HepG2 (cell line): Measurements from ENCODE around the gene RIT2. TPM values are rescaled to one million over a fixed set of nuclear protein-coding genes. Genes with fewer than 3 reads are reported as not detected.

Experiments used
- ATAC-seq: fragments of 200-7000 bp; cut with Tn5 transposase; 3 replicates; pipeline ENCODE4 v1.9.1; 2020; ENCODE audit warnings: mild to moderate bottlenecking, moderate library complexity
- BruUV-seq: library from RNA; stranded (reverse); fragments of 400-500 nt; replicated peaks from 2 replicates; lab custom pipeline; 2021; lab: Mats Ljungman, UMichigan
- CTCF ChIA-PET: fragments of 300-600 bp; formaldehyde crosslinking; extraction: SDS; loops from one replicate; lab custom pipeline; 2021; ENCODE audit warnings: low total read pairs, inconsistent platforms, low intra/inter-chr PET ratio; lab: Yijun Ruan, JAX
- POLR2A ChIA-PET: fragments of 350-600 bp; sonication (Branson Sonifier 250); formaldehyde crosslinking; loops from one replicate; lab custom pipeline; 2020; ENCODE audit warnings: antibody characterized with exemption, inconsistent platforms; lab: Yijun Ruan, JAX
- DNase-seq: peaks from one replicate; pipeline ENCODE4 v3.0.0-alpha.2; 2015; ENCODE audit warnings: low spot score
- FAIRE-seq: peaks from 3 replicates; lab custom pipeline; 2011; peaks lifted over from hg19 to GRCh38; lab: Jason Lieb, UNC
- H2AFZ ChIP-seq: one replicate; pipeline ENCODE4 v1.6.1; 2011; ENCODE audit warnings: low read length, inconsistent platforms
- H3K27ac ChIP-seq: fragments of 300-600 bp; 3 replicates; pipeline ENCODE4 v1.8.0; 2011; ENCODE audit warnings: mixed run types, mild to moderate bottlenecking, mixed read lengths, low read length, inconsistent platforms; ENCODE audit not compliant: insufficient read depth; ENCODE audit errors: extremely low read length
- H3K27me3 ChIP-seq, 2 experiments: fragments of 200-600 bp in 1 of 2; 2 replicates in 1 of 2; 3 replicates in 1 of 2; pipeline versions ENCODE4 v1.6.0 to v1.8.0; 2011; ENCODE audit warnings: low read length in 2 of 2, mild to moderate bottlenecking in 2 of 2, moderate library complexity in 2 of 2, inconsistent platforms in 1 of 2; ENCODE audit not compliant: insufficient read depth in 2 of 2, control insufficient read depth in 1 of 2
- H3K36me3 ChIP-seq, 2 experiments: fragments of 200-600 bp in 1 of 2; replicated peaks in 1 of 2; 2 replicates in 1 of 2; 3 replicates in 1 of 2; pipeline versions ENCODE4 v1.5.1 to v1.8.0; 2011; ENCODE audit warnings: low read length in 2 of 2, inconsistent platforms in 1 of 2; ENCODE audit not compliant: insufficient read depth in 2 of 2, control insufficient read depth in 1 of 2
- H3K4me1 ChIP-seq: 2 replicates; pipeline ENCODE4 v1.5.1; 2012; ENCODE audit warnings: low read length, inconsistent platforms; ENCODE audit not compliant: insufficient read depth
- H3K4me2 ChIP-seq: 2 replicates; pipeline ENCODE4 v1.6.0; 2011; ENCODE audit warnings: low read depth, low read length, inconsistent platforms
- H3K4me3 ChIP-seq, 3 experiments: fragments of 200-600 bp in 1 of 3; sonication (generic), shearing (Covaris generic) in 1 of 3; replicated peaks in 1 of 3; 2 replicates each; pipeline ENCODE4 v1.5.1; 2011 to 2016; ENCODE audit warnings: low read length in 3 of 3, inconsistent platforms in 2 of 3, low read depth in 2 of 3, mild to moderate bottlenecking in 2 of 3, control low read depth in 1 of 3, mixed read lengths in 1 of 3; ENCODE audit not compliant: insufficient read depth in 1 of 3
- H3K79me2 ChIP-seq: one replicate; pipeline ENCODE4 v1.6.1; 2011; ENCODE audit warnings: low read length, inconsistent platforms; ENCODE audit not compliant: insufficient read depth
- H3K9ac ChIP-seq: 2 replicates; pipeline ENCODE4 v1.6.0; 2011; ENCODE audit warnings: mild to moderate bottlenecking, low read depth, low read length, inconsistent platforms; ENCODE audit not compliant: insufficient read depth
- H3K9me3 ChIP-seq: 2 replicates; pipeline ENCODE4 v1.5.1; 2012; ENCODE audit warnings: mild to moderate bottlenecking, low read length
- H4K20me1 ChIP-seq: 2 replicates; pipeline ENCODE4 v1.6.0; 2011; ENCODE audit warnings: inconsistent platforms, mild to moderate bottlenecking, low read length, moderate library complexity; ENCODE audit not compliant: insufficient read depth
- ATM ChIP-seq: fragments of 450-650 bp; IDR thresholded peaks from 2 replicates; pipeline ENCODE4 v1.7.1; 2017; ENCODE audit warnings: mild to moderate bottlenecking, borderline replicate concordance
- KAT8 ChIP-seq: IDR thresholded peaks from 2 replicates; pipeline ENCODE4 v1.6.1; 2016; ENCODE audit warnings: missing genetic modification reagents, missing compliant biosample characterization
- MAFG ChIP-seq: sonication (generic); formaldehyde crosslinking; IDR thresholded peaks from 2 replicates; pipeline ENCODE4 v1.5.1; 2020; ENCODE audit warnings: mild to moderate bottlenecking, missing genetic modification reagents
- MAFK ChIP-seq, 2 experiments: IDR thresholded peaks in 1 of 2; conservative IDR thresholded peaks in 1 of 2; 2 replicates each; pipeline ENCODE4 v1.6.1; 2011; ENCODE audit warnings: improper control_type of control experiment in 2 of 2, low read length in 2 of 2
- NBN ChIP-seq: fragments of 450-650 bp; conservative IDR thresholded peaks from 2 replicates; pipeline ENCODE4 v1.6.1; 2017
- NCOA5 ChIP-seq: sonication (generic); formaldehyde crosslinking; IDR thresholded peaks from 2 replicates; pipeline ENCODE4 v1.4.0; 2020; ENCODE audit warnings: missing genetic modification reagents
- ZEB1 ChIP-seq: IDR thresholded peaks from 2 replicates; pipeline ENCODE4 v1.6.1; 2012; ENCODE audit warnings: mild to moderate bottlenecking, low read depth, inconsistent platforms; ENCODE audit not compliant: insufficient replicate concordance
- WGBS: methylation state at CpG from one replicate; pipeline ENCODE4 v1.1.6; 2017; ENCODE audit warnings: low lambda C conversion rate; 5-methylcytosine and 5-hydroxymethylcytosine counted together
- in situ Hi-C: cut with HindIII; loops from 2 replicates; pipeline ENCODE4 v1.10.0; 2017; ENCODE audit warnings: low pct_unique_long_range_greater_than_20kb; ENCODE audit not compliant: extremely low pct_ligation_motif_present
- intact Hi-C: fragments of 100-400 bp; cut with micrococcal nuclease; formaldehyde crosslinking; loops from one replicate; pipeline ENCODE4 v1.10.0; 2022; ENCODE audit not compliant: unreplicated experiment
- polyA plus RNA-seq, 8 experiments: library from polyadenylated mRNA; depleted of rRNA in 3 of 8; stranded (reverse) in 7 of 8; unstranded in 1 of 8; fragments of >200 nt; fragmentation: Illumina TruSeq in 4 of 8; extraction: Trizol in 4 of 8; gene quantifications; 2 replicates each; pipeline versions ENCODE4 v1.2.1 to v1.2.3, GENCODE V29; 2011 to 2016; ENCODE audit warnings: low read depth in 4 of 8, missing spikeins in 1 of 8, mixed read lengths in 1 of 8; ENCODE audit not compliant: insufficient read depth in 1 of 8
- total RNA-seq, 5 experiments: library from RNA; depleted of rRNA; stranded (reverse); fragments of >200 nt; fragmentation: Illumina TruSeq; extraction: Trizol; gene quantifications; 2 replicates each; pipeline ENCODE4 v1.2.3, GENCODE V29; 2016; ENCODE audit warnings: low read depth in 1 of 5
- TF ChIP-seq, protein P1 (sequence below): sonication (generic); formaldehyde crosslinking; IDR thresholded peaks from 2 replicates; pipeline ENCODE4 v1.4.0; 2020; ENCODE audit warnings: mild to moderate bottlenecking, low read depth, missing genetic modification reagents

Gene RIT2
- total and polyA plus RNA-seq, 2 of the 13 experiments (the other 11 are each of a cell fraction or from before 2014, with no cell fraction given), result not detected

DNA sequence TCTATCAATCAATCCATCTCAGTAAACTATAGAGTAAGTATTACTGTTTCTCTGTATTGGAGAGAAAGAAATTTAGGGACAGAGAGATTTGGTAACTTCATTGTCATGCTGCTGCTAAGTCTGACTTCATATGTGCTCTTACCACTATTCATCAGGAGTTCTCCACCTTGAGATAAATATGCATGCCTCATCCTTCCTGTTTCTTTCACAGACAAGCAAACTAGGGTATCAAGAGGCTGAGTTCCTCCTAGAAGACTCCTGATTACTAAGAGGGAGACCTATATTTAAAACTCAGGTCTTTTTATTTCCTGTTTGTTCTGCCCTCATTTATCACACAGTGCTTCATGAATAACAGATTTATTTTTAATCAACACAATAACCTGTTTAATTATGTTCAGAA lies 34.1 kb downstream of the RIT2 start (continued):
- TF ChIP-seq KAT8, result no peak
- no peak for TF ChIP-seq ZEB1
- TF ChIP-seq, all 625 proteins: peak for 0

DNA sequence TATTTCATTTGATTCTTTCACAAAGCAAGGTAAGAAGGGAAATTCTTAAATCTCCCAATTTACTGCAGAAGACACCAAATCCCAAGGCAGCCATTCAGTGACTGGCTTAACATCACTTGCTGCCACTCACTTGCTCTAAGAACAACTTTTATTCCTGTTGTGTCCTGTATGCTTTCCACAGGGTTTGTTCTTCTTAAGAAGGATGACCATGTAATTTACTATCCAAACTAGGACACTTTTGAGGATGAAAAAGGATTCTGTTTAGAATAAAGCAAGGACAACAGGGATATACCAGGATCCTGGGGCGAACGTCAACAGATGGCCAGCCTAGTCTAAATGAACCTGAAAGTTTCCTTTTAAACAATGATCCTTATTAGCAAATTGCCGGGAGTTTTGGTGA lies 34.8 kb downstream of the RIT2 start:
- FAIRE-seq (no peak), DNase-seq (no peak), ATAC-seq (no peak)
- H3K27me3 ChIP-seq, result no peaks in the 10 kb centered on the region
- H3K79me2 ChIP-seq, result no peaks in the 10 kb centered on the region
- no peak overlapping the region for H2AFZ ChIP-seq
- H3K4me2 ChIP-seq, result no peak overlapping the region
- no TSS peak for BruUV-seq
- H3K4me1 ChIP-seq, result no peaks in the 10 kb centered on the region
- TF ChIP-seq NCOA5 (CRISPR knock-in tag) (no peak), NBN (no peak), MAFG (CRISPR knock-in tag) (no peak), ATM (no peak)
- in situ Hi-C loops (no loop called here), intact Hi-C loops (no loop called here)
- H3K9ac ChIP-seq, result no peak overlapping the region
- POLR2A ChIA-PET, result no interaction called here
- CTCF ChIA-PET, result no interaction called here
- no peaks in the 10 kb centered on the region for H3K36me3 ChIP-seq
- no peak overlapping the region for H3K4me3 ChIP-seq
- H3K27ac ChIP-seq, result no peak overlapping the region
- 1% methylated on average over 3 of the region's 3 CpGs for WGBS
- no peaks in the 10 kb centered on the region for H3K9me3 ChIP-seq
- H4K20me1 ChIP-seq, result no peaks in the 10 kb centered on the region

DNA sequence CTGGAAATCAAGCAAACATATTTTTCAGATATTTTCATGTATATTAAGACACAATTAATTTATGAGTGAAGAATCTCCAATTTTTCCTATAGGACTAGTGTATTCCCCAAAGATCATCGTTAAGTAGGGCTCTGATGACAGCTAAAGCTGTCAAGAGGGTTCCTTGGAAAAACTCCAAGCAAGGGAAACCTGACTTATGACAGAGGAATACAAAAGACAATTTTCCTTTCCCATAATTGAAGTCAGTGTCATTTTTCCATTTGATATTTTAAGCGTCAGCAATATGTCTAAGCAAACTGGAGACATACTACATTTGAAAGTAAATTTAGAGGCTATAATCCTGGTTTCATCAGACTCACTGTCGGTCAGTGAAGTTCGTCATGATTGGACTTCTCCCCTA lies 36.1 kb downstream of the RIT2 start:
- no peaks in the 10 kb centered on the region for H3K4me1 ChIP-seq
- TF ChIP-seq, protein P1, sequence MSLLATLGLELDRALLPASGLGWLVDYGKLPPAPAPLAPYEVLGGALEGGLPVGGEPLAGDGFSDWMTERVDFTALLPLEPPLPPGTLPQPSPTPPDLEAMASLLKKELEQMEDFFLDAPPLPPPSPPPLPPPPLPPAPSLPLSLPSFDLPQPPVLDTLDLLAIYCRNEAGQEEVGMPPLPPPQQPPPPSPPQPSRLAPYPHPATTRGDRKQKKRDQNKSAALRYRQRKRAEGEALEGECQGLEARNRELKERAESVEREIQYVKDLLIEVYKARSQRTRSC, result no peak
- TF ChIP-seq MAFK (conservative IDR thresholded peaks at IDR 0.05 in 1 of 2, IDR thresholded peaks at IDR 0.05 in 1 of 2; ENCODE audit: low read length in 2 of 2), result 0 out of 4 replicates have a peak, but pooled peaks of 1 of the 2 experiments have one; percentile 17
- no peaks in the 10 kb centered on the region for H3K79me2 ChIP-seq
- H4K20me1 ChIP-seq, result no peaks in the 10 kb centered on the region
- intact Hi-C loops (no loop called here), in situ Hi-C loops (no loop called here)
- H3K4me2 ChIP-seq, result no peak overlapping the region
- BruUV-seq, result no TSS peak
- H3K9ac ChIP-seq, result no peak overlapping the region
- H3K4me3 ChIP-seq, result no peak overlapping the region
- no peaks in the 10 kb centered on the region for H3K27me3 ChIP-seq
- FAIRE-seq, result no peak
- ChIA-PET CTCF (no interaction called here), POLR2A (no interaction called here)
- no peak for ATAC-seq
- no peak overlapping the region for H2AFZ ChIP-seq
- no peak overlapping the region for H3K27ac ChIP-seq
- 17% methylated on average over 4 of the region's 4 CpGs for WGBS
- H3K9me3 ChIP-seq, result no peaks in the 10 kb centered on the region
- no peak for DNase-seq
- no peaks in the 10 kb centered on the region for H3K36me3 ChIP-seq
